ENCODE data around the gene CDH15. TPM values are rescaled to one million over a fixed set of nuclear protein-coding genes. Genes with fewer than 3 reads are reported as not detected.

The CDH15 gene
- total RNA-seq, 2 experiments from 2014 or later = not detected

DNA sequence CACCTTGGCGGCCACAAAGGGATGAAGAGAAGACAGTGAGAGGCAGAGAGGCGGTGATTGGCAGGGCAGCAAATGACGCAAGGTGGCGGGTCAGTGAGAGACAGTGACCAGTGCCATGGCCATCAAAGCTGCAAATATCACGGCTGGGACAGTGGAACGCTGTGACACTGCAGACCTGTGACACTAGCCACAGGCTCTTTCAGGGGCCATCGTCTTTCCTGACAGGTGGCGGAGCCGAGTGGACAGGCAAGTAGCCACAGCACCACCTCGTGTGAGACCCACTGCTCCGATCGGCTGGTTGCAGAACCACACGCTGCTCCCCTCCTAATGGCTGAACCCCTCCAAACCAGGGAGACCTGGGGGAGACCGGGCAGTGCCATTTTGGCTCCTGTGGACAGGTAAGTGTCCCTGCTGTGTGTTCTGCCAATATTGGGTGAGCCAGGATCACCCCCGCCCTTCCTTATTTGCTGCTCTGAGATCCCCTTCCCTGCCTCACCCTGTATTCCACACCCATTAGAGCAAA, 38.0 kb downstream of the CDH15 start:
- no peak overlapping the region for H3K4me3 Mint-ChIP-seq
- no peaks in the 10 kb centered on the region for H3K36me3 Mint-ChIP-seq
- DNase-seq (no peak), ATAC-seq (no peak)
- CTCF ChIA-PET = no interaction called here
- H3K9me3 Mint-ChIP-seq (ENCODE audit: low read depth) = no peaks in the 10 kb centered on the region
- peaks cover 3% of the 10 kb centered on the region for H3K27me3 Mint-ChIP-seq
- H3K27ac Mint-ChIP-seq = no peak overlapping the region
- H3K4me1 Mint-ChIP-seq = no peaks in the 10 kb centered on the region

DNA sequence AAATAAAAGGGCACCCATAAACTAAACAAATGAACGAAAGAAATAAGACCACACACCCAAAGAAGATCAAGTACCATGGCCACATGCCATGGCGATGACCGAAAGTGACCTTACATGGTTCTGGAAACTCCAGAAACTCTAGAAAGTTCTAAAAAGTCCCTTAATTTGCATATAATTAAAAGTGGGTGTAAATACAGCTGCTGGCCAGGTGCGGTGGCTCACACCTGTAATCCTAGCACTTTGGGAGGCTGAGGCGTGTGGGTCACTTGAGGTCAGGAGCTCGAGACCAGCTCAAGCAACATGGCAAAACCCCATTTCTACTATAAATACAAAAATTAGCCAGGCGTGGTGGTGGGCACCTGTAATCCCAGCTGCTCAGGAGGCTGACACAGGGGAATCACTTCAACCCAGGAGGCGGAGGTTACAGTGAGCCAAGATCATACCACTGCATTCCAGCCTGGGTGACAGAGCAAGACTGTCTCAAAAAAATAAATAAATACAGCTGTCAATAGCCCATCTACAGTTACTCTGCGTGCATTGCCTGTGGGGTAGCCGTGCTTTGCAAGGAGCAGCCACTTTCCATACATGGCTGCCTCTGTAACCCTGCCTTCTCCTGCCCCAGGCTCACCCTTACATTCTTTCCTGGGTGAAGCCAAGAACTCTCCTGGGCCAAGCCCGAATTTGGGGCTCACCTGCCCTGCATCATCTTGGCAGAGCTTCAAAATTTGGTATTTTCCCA, 38.8 kb downstream of the CDH15 start:
- peaks cover 3% of the 10 kb centered on the region for H3K27me3 Mint-ChIP-seq
- peaks cover 3% of the 10 kb centered on the region for H3K4me1 Mint-ChIP-seq
- CTCF ChIA-PET = no interaction called here
- no peaks in the 10 kb centered on the region for H3K36me3 Mint-ChIP-seq
- H3K4me3 Mint-ChIP-seq = no peak overlapping the region
- no peaks in the 10 kb centered on the region for H3K9me3 Mint-ChIP-seq (ENCODE audit: low read depth)
- no peak for DNase-seq
- ATAC-seq = no peak
- no peak overlapping the region for H3K27ac Mint-ChIP-seq

GRCh38 chr16:89210904-89211515, 39.5 kb downstream of the CDH15 start:
- no peaks in the 10 kb centered on the region for H3K36me3 Mint-ChIP-seq
- peaks cover 5% of the 10 kb centered on the region for H3K4me1 Mint-ChIP-seq
- no peak for DNase-seq
- H3K9me3 Mint-ChIP-seq (ENCODE audit: low read depth) = no peaks in the 10 kb centered on the region
- H3K27me3 Mint-ChIP-seq = peaks cover 3% of the 10 kb centered on the region
- CTCF ChIA-PET = no interaction called here
- no peak overlapping the region for H3K27ac Mint-ChIP-seq
- H3K4me3 Mint-ChIP-seq = no peak overlapping the region
- ATAC-seq = no peak

GRCh38 chr16:89216315-89217137, 45.0 kb downstream of the CDH15 start:
- H3K4me1 Mint-ChIP-seq = peaks cover 20% of the 10 kb centered on the region
- H3K36me3 Mint-ChIP-seq = peaks cover 2% of the 10 kb centered on the region
- peak; percentile 89 for DNase-seq
- peak overlapping the region; percentile 72 for H3K4me3 Mint-ChIP-seq
- CTCF ChIA-PET = interaction anchor here (0.8 to 1.7 kb wide), 14 partner anchors 10 to 479 kb away, joined by 3 to 12 read pairs (median 3); partner anchors contain the start of gene APRT
- peak overlapping the region; percentile 92 for H3K27ac Mint-ChIP-seq
- H3K9me3 Mint-ChIP-seq (ENCODE audit: low read depth) = no peaks in the 10 kb centered on the region
- ATAC-seq = peak; percentile 67
- no peaks in the 10 kb centered on the region for H3K27me3 Mint-ChIP-seq

DNA sequence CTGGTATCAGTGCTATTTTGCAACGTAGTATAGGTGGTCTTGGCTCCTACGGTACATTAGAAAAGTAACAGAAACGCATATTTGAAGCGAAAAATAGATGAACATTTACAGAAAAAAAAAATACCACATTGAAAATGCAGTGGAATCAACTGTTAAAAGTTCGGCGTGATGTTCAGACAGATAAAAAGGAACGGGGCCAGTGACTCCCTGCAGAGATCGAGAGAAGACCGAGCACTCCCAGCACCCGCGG, 45.5 kb downstream of the CDH15 start:
- H3K27ac Mint-ChIP-seq = peak overlapping the region; percentile 92
- CTCF ChIA-PET = interaction anchor here (0.8 to 1.9 kb wide), 8 partner anchors 9 to 479 kb away, joined by 3 to 10 read pairs (median 3); partner anchors contain the start of genes APRT, GALNS and TRAPPC2L

DNA sequence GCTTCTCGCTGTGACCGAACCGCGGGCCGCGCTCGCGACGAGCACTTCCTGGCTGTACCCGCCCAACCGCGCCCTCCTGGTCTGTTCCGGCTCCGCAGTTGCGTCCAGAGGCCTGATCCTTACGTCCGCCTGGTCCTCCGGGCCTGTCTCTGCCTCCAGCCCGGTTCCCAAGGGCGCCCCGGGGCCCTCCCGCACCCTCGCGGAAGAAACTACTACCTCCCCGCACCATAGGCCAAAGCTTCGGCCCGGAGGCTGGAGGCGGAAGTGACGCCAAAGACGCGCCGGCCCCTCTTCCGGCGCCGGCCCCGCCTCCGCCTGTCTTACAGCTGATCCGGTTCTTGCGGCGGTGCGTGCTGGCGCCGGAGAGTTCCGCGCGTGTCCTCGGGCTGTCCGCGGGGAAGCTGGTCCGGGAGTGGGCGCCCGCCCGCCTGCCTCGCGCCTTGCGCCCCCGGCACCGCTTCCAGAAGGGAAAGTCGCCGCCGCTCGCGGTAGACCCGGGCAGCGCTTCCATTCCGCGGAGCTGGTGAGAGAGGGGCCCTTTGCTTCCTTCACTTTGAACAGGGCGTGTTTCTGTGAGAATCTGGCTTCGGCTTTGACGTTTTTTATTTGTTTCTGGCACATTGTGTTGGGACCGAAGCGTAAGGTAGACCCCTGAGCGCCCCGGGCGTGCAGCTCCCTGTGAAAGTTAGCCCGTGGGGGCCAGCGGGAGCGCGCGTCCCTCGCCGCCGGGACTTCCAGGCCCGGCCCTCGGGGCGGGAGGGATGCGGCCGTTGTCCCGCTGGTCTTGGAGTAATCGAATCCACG, 46.0 kb downstream of the CDH15 start, which contains the start of gene ZNF778:
Gene ZNF778, plus strand, starts transcription at position 316 of the 804 bp plus-strand sequence. CDS start 3,425 bp downstream, outside the sequence.
- DNase-seq (peak; percentile 87), ATAC-seq (peak; percentile 90)
- H3K4me3 Mint-ChIP-seq = peak within 1 kb of the TSS; percentile 72
- H3K27me3 Mint-ChIP-seq = no peaks in the 10 kb centered on the region
- H3K27ac Mint-ChIP-seq = peak within 1 kb of the TSS; percentile 92
- peaks cover 20% of the 10 kb centered on the region for H3K4me1 Mint-ChIP-seq
- CTCF ChIA-PET = interaction anchor here (0.5 to 1.9 kb wide), 16 partner anchors 10 to 538 kb away, joined by 3 to 10 read pairs (median 3); partner anchors contain the start of genes APRT, GALNS and TRAPPC2L
- peaks cover 7% of the 10 kb centered on the region for H3K36me3 Mint-ChIP-seq
- no peaks in the 10 kb centered on the region for H3K9me3 Mint-ChIP-seq (ENCODE audit: low read depth)

More for the DNA sequence above, 45.5 kb downstream of the CDH15 start:
- Mint-ChIP-seq H3K4me1 (peaks cover 20% of the 10 kb centered on the region), H3K4me3 (peak overlapping the region; percentile 72), H3K27me3 (no peaks in the 10 kb centered on the region), H3K9me3 (ENCODE audit: low read depth) (no peaks in the 10 kb centered on the region), H3K36me3 (peaks cover 4% of the 10 kb centered on the region)
- DNase-seq = no peak
- no peak for ATAC-seq

DNA sequence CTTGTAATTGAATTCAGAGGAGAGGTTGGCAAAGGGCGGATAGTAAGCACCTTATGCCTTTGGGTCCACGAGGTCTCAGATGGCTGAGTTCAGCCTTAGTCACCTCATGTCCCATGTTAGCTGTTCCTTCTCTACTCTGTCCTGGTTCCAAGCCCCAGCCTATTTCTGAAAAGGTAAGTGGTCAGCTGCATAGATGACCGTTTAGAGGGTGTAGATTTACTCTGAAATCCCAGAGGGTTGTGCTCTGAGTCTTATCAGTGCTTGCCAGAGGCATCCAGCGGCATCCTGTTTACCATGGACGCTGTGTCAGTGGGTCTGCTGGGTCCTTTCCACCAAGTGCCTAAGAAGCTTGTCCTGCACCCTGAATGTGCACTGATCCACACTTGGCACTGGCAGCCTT, 47.8 kb downstream of the CDH15 start:
- DNase-seq (no peak), ATAC-seq (no peak)
- Mint-ChIP-seq H3K27me3 (no peaks in the 10 kb centered on the region), H3K4me1 (peaks cover 20% of the 10 kb centered on the region), H3K27ac (no peak overlapping the region), H3K36me3 (peaks cover 17% of the 10 kb centered on the region), H3K9me3 (ENCODE audit: low read depth) (no peaks in the 10 kb centered on the region), H3K4me3 (peak overlapping the region; percentile 41)
- CTCF ChIA-PET = interaction anchor here (1.3 kb wide), 1 partner anchor 52 kb away, joined by 3 read pairs; no protein-coding TSS in a partner anchor

GRCh38 chr16:89221604-89222003, 50.1 kb downstream of the CDH15 start:
- Mint-ChIP-seq H3K9me3 (ENCODE audit: low read depth) (peaks cover 6% of the 10 kb centered on the region), H3K4me3 (no peak overlapping the region), H3K4me1 (peaks cover 11% of the 10 kb centered on the region), H3K36me3 (peaks cover 38% of the 10 kb centered on the region), H3K27me3 (no peaks in the 10 kb centered on the region), H3K27ac (no peak overlapping the region)
- ATAC-seq = no peak
- CTCF ChIA-PET = no interaction called here
- DNase-seq = no peak

- H3K4me1 Mint-ChIP-seq = peaks cover 9% of the 10 kb centered on the region
- no peak overlapping the region for H3K27ac Mint-ChIP-seq
- H3K36me3 Mint-ChIP-seq = peaks cover 51% of the 10 kb centered on the region
- no peak for ATAC-seq
- DNase-seq = no peak
- CTCF ChIA-PET = no interaction called here
- H3K27me3 Mint-ChIP-seq = no peaks in the 10 kb centered on the region
- peaks cover 16% of the 10 kb centered on the region for H3K9me3 Mint-ChIP-seq (ENCODE audit: low read depth)
- no peak overlapping the region for H3K4me3 Mint-ChIP-seq
Observed at GRCh38 chr16:89222931-89223330, 51.4 kb downstream of the CDH15 start.

GRCh38 chr16:89224665-89225064, 53.1 kb downstream of the CDH15 start:
- Mint-ChIP-seq H3K27me3 (no peaks in the 10 kb centered on the region), H3K4me3 (no peak overlapping the region), H3K4me1 (peaks cover 3% of the 10 kb centered on the region), H3K36me3 (peaks cover 67% of the 10 kb centered on the region), H3K27ac (no peak overlapping the region), H3K9me3 (ENCODE audit: low read depth) (peaks cover 26% of the 10 kb centered on the region)
- DNase-seq (no peak), ATAC-seq (no peak)
- CTCF ChIA-PET = no interaction called here

- H3K9me3 Mint-ChIP-seq (ENCODE audit: low read depth) = peaks cover 29% of the 10 kb centered on the region
- H3K27me3 Mint-ChIP-seq = no peaks in the 10 kb centered on the region
- H3K4me3 Mint-ChIP-seq = no peak overlapping the region
- DNase-seq (no peak), ATAC-seq (no peak)
- H3K27ac Mint-ChIP-seq = no peak overlapping the region
- CTCF ChIA-PET = no interaction called here
- H3K4me1 Mint-ChIP-seq = no peaks in the 10 kb centered on the region
- H3K36me3 Mint-ChIP-seq = peaks cover 81% of the 10 kb centered on the region
Observed at GRCh38 chr16:89230255-89230654, 58.7 kb downstream of the CDH15 start.

GRCh38 chr16:89232107-89232506, 60.6 kb downstream of the CDH15 start:
- ATAC-seq (no peak), DNase-seq (no peak)
- no peak overlapping the region for H3K4me3 Mint-ChIP-seq
- H3K9me3 Mint-ChIP-seq (ENCODE audit: low read depth) = peaks cover 19% of the 10 kb centered on the region
- no peak overlapping the region for H3K27ac Mint-ChIP-seq
- peaks cover 63% of the 10 kb centered on the region for H3K36me3 Mint-ChIP-seq
- no peaks in the 10 kb centered on the region for H3K4me1 Mint-ChIP-seq
- no peaks in the 10 kb centered on the region for H3K27me3 Mint-ChIP-seq
- CTCF ChIA-PET = no interaction called here

Measured in activated CD8-positive, alpha-beta memory T cell treated with anti-CD3 and anti-CD28 coated beads, Interleukin-2, amount 10 ng/mL, durations not matched to agents 7 days and 5 days (primary cell).